Measurements from ENCODE around the gene FASTKD2. TPM values are rescaled to one million over a fixed set of nuclear protein-coding genes. Genes with fewer than 3 reads are reported as not detected.

Gene FASTKD2
- total RNA-seq, 1 experiment from 2014 or later: 34.6 TPM

- no peak overlapping the region for H3K4me3 Mint-ChIP-seq (ENCODE audit: unreplicated experiment)
- peaks cover 71% of the 10 kb centered on the region for H3K36me3 Mint-ChIP-seq (ENCODE audit: insufficient read depth, unreplicated experiment)
- no peaks in the 10 kb centered on the region for H3K27me3 Mint-ChIP-seq (ENCODE audit: insufficient read depth, unreplicated experiment)
- H3K4me1 Mint-ChIP-seq (ENCODE audit: insufficient read depth, unreplicated experiment): no peaks in the 10 kb centered on the region
- ChIA-PET POLR2A (interaction anchor here (1.6 to 2.0 kb wide), 2 partner anchors 10 to 24 kb away, joined by 4 to 7 read pairs; partner anchors contain the start of gene FASTKD2), CTCF (interaction anchor here (0.6 to 7.0 kb wide), 6 partner anchors 9 to 877 kb away, joined by 3 to 66 read pairs (median 4); no protein-coding TSS in a partner anchor)
- no peak for TF ChIP-seq CTCF (IDR thresholded peaks at IDR 0.05; ENCODE audit: unreplicated experiment)
- DNase-seq (ENCODE audit: unreplicated experiment): no peak
- H3K9me3 Mint-ChIP-seq (ENCODE audit: unreplicated experiment): no peaks in the 10 kb centered on the region
- BruUV-seq (replicated peaks): no TSS peak
- intact Hi-C loops (cut with micrococcal nuclease): no loop called here
- H3K27ac Mint-ChIP-seq (ENCODE audit: low read depth, unreplicated experiment): peak overlapping the region; percentile 3
These were observed 25.0 kb downstream of the FASTKD2 start for GRCh38 chr2:206790311-206790935.

- intact Hi-C loops (cut with micrococcal nuclease): no loop called here
- no peak for DNase-seq (ENCODE audit: unreplicated experiment)
- Mint-ChIP-seq H3K9me3 (ENCODE audit: unreplicated experiment) (no peaks in the 10 kb centered on the region), H3K27me3 (ENCODE audit: insufficient read depth, unreplicated experiment) (no peaks in the 10 kb centered on the region), H3K36me3 (ENCODE audit: insufficient read depth, unreplicated experiment) (peaks cover 80% of the 10 kb centered on the region), H3K4me3 (ENCODE audit: unreplicated experiment) (no peak overlapping the region), H3K27ac (ENCODE audit: low read depth, unreplicated experiment) (no peak overlapping the region), H3K4me1 (ENCODE audit: insufficient read depth, unreplicated experiment) (no peaks in the 10 kb centered on the region)
- BruUV-seq (replicated peaks): no TSS peak
- ChIA-PET POLR2A (interaction anchor here (0.6 kb wide), 2 partner anchors 12 to 560 kb away, joined by 3 read pairs; no protein-coding TSS in a partner anchor), CTCF (interaction anchor here (0.7 to 7.0 kb wide), 9 partner anchors 8 to 681 kb away, joined by 3 to 66 read pairs (median 5); partner anchors contain the start of genes FASTKD2 and MDH1B)
- no peak for TF ChIP-seq CTCF (IDR thresholded peaks at IDR 0.05; ENCODE audit: unreplicated experiment)
These were observed 27.2 kb downstream of the FASTKD2 start for GRCh38 chr2:206792645-206793044.

GRCh38 chr2:206797376-206797775 is 32.0 kb downstream of the FASTKD2 start:
- no peaks in the 10 kb centered on the region for H3K4me1 Mint-ChIP-seq (ENCODE audit: insufficient read depth, unreplicated experiment)
- no peak overlapping the region for H3K27ac Mint-ChIP-seq (ENCODE audit: low read depth, unreplicated experiment)
- intact Hi-C loops (cut with micrococcal nuclease): no loop called here
- no TSS peak for BruUV-seq (replicated peaks)
- H3K9me3 Mint-ChIP-seq (ENCODE audit: unreplicated experiment): no peaks in the 10 kb centered on the region
- TF ChIP-seq CTCF (IDR thresholded peaks at IDR 0.05; ENCODE audit: unreplicated experiment): no peak
- H3K36me3 Mint-ChIP-seq (ENCODE audit: insufficient read depth, unreplicated experiment): peaks cover 33% of the 10 kb centered on the region
- no peak for DNase-seq (ENCODE audit: unreplicated experiment)
- CTCF ChIA-PET: interaction anchor here (0.9 to 1.5 kb wide), 4 partner anchors 15 to 677 kb away, joined by 3 to 7 read pairs (median 4); no protein-coding TSS in a partner anchor
- H3K27me3 Mint-ChIP-seq (ENCODE audit: insufficient read depth, unreplicated experiment): no peaks in the 10 kb centered on the region
- POLR2A ChIA-PET: interaction anchor here (0.7 to 1.1 kb wide), 2 partner anchors 239 to 937 kb away, joined by 3 to 4 read pairs; no protein-coding TSS in a partner anchor
- no peak overlapping the region for H3K4me3 Mint-ChIP-seq (ENCODE audit: unreplicated experiment)

GRCh38 chr2:206798000-206798399 is 32.6 kb downstream of the FASTKD2 start:
- Mint-ChIP-seq H3K27ac (ENCODE audit: low read depth, unreplicated experiment) (peak overlapping the region; percentile 7), H3K36me3 (ENCODE audit: insufficient read depth, unreplicated experiment) (peaks cover 26% of the 10 kb centered on the region), H3K9me3 (ENCODE audit: unreplicated experiment) (no peaks in the 10 kb centered on the region), H3K4me3 (ENCODE audit: unreplicated experiment) (no peak overlapping the region), H3K4me1 (ENCODE audit: insufficient read depth, unreplicated experiment) (no peaks in the 10 kb centered on the region), H3K27me3 (ENCODE audit: insufficient read depth, unreplicated experiment) (no peaks in the 10 kb centered on the region)
- intact Hi-C loops (cut with micrococcal nuclease): no loop called here
- no peak for DNase-seq (ENCODE audit: unreplicated experiment)
- no peak for TF ChIP-seq CTCF (IDR thresholded peaks at IDR 0.05; ENCODE audit: unreplicated experiment)
- BruUV-seq (replicated peaks): no TSS peak
- ChIA-PET CTCF (interaction anchor here (0.6 to 1.5 kb wide), 5 partner anchors 16 to 676 kb away, joined by 3 to 7 read pairs (median 4); no protein-coding TSS in a partner anchor), POLR2A (no interaction called here)

Measured in MCF 10A (cell line).